HG02852 (cell line): ENCODE results near the gene USP47.

Experiments
- ATAC-seq: cut with Tn5 transposase; IDR thresholded peaks from one replicate; pipeline ENCODE4 v1.9.1; 2021; ENCODE audit warnings: mild to moderate bottlenecking, moderate library complexity; ENCODE audit not compliant: unreplicated experiment

USP47 gene

GRCh38 chr11:11977206-11977938 lies 135.6 kb downstream of the USP47 start:
- ATAC-seq, result no peak

- no peak for ATAC-seq
Measured at GRCh38 chr11:11978098-11978637, 136.4 kb downstream of the USP47 start.

GRCh38 chr11:11978792-11979487 lies 137.2 kb downstream of the USP47 start:
- ATAC-seq, result no peak

DNA sequence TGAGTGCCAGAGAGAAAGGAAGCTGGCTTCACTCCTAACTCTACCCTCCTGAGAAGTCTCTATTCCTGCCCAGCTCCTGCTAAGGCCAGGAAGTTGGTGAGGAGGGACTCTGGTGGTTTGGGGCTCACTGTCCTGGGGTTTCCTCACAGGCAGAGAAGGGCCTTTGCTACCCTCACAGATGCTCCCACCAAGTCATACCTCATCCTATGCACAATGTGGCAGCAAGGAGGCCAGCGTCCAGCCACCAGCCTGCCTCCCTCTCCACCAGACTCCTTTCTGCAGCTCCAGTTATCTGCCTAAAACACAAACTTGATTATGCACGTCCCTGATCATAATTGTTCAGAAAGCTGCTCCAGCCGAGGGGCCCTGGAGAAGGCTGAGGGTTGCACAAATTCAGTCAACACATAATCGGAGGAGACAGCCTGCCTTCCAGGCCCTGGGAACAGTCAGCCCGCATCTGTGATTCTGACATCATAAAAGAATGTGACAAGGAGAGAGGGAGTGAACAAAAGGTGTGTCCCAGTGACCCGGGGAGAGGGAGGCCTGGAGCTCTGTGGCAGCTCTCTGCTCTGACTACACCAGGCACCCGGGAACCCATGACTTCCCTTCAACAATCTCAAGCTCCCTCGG lies 137.8 kb downstream of the USP47 start:
- no peak for ATAC-seq

DNA sequence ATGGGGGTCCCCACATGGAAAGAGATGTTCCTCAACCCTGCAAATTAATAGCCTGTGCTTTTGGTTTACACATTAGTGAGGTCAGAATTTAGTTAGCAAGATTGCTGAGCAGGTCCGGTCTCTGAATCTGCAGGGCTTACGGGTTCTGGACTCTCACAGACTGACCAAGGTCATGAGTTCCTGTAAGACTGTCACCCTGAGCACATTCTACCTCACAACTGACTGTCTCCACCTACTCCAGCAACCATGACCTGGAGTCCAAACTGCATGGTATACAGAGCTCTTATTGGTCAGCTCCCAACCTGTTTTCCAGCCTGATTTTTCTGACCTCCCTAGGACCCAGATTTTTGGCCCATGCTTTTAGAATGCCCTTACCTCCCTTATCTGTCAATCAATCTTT lies 138.4 kb downstream of the USP47 start:
- no peak for ATAC-seq

DNA sequence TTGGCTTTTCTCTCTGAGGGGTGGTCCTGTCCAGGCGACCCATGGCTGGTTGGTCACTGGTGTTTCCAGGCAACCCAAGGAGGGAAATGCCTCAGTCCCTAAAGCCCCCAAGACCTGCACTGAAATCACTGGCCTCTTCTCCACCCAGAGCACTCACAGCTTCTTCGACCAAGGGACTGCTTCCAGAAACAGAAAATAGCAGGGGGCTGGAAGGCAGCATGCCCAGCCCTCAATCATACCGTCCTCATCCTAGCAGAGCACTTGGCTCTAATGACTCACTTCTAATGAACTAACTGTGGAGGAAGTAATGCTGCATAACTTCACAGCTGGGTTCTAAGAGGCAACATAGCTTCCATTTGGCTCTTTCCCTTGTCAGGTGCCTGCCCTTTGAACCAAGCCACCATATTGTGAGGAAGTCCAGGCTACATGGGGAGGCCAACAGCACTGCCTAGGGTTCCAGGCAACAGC lies 139.1 kb downstream of the USP47 start:
- no peak for ATAC-seq

DNA sequence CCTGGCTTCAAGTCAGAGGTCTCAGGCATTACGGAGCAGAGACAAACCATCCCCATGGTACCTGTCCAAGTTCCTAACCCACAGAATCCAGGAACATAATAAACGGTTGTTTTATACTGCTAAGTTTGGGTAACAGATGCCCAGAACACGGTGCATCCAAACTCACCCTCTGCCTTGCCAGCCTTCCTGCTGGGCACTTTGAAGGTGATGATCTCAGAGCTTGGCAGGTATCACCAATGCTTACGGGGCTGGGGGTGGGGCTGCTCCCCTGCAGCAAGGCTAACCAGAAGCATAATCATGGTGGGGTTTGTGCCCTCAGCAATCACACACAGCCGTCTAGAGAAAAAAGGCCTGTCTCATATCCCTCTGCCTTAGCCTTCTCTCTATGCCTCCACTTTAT lies 139.6 kb downstream of the USP47 start:
- ATAC-seq, result no peak

GRCh38 chr11:11981840-11982239 lies 140.1 kb downstream of the USP47 start:
- ATAC-seq, result no peak

- ATAC-seq, result no peak
Measured at GRCh38 chr11:11982461-11982860, 140.7 kb downstream of the USP47 start.

- no peak for ATAC-seq
Measured at GRCh38 chr11:11982975-11983374, 141.2 kb downstream of the USP47 start.

DNA sequence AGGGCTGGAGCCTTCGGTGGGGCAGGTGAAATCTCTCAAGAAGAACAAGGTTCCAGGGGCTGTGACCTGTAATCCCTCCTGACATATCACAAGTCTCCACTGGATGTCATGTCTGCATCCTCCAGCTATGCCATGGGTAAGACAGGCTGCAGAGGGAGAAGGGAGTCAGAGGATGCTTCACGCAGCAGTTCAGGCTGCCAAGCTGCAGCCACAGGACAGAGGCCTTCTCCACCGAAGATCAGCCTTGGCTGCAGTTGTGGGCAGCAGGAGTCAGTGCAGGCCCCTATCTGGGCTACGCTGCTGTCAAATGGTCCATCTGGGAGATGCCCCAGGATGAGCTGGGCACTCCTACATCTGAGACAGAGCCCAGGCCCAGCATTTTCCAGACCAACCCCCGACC lies 141.7 kb downstream of the USP47 start:
- ATAC-seq, result no peak

- ATAC-seq, result no peak
Measured at GRCh38 chr11:11984563-11984962, 142.8 kb downstream of the USP47 start.

DNA sequence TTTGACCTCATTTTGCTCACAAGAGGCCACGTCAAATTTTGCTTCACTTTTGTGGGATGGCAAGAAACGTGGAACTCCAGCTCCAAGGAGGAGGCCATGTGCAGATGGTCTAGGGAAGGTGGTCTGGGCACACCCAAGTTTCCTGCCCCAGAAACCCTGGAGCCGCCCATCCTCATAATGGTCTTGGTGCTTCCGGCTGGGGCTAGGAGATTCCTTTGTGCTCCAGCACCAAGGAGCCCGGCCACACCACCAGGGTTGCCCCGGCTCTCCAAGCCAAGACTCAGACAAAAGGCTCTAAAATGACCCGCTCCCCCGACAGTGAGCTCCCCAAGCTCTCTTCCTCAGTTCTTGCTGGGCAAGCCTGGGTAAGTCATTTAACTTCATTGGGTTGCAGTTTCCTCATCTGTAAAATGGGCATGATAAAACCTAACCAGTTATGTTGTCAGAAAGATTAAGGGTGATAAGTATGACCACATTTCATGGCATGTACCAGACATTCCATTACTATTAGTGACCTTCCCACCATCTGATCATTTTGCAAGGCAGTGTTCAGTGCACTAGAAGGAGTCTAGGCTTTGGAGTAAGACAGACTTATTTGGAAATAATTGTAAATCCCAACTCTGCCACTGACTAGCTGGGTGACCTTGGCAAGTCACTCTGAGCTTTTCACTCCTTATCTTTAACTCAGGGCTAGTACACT lies 143.4 kb downstream of the USP47 start:
- no peak for ATAC-seq

DNA sequence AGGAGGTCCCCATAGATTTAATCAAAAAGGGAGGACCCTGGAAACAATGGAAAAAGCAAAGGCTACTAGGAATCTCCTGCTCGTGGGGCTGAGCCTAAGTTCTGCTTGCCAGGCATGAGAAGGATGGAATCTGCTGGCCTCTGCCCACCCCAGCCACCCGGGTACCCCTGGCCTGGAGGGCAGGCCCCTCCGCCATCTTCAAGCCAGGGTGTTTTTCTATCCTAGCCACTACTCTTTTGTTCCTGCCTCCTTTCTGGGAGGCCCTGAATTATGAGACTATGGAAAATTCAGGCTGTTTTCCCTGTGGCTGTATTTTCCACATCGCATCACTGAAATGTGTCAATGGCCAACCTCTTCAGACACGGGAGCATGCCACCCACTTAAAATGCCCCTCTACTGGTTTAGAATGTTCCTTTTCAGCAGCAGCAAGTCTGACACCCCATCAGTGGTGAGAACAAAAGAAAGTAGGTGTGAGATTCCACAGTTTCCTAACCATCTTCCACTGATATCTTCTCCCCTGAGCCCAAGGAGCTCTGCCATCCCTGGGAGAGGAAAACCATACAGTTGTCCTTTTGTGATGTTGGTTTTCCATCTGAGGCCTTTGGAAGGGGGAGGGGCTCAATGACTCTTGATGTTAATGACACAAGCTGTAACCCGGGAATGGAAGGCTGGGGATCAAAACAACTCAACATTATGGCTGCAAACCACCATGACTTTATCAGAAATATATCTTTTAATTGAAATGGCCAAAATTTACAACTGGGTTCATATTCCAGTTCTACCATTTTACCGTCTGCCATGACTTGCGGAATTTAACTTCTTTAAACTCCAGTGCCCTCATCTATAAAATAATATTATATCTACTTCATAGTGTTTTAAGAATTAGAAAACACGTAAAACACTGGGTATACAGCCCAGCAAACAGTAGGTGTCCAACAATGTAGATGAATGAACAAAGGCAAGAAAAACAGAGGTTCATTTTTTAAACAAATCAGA lies 144.5 kb downstream of the USP47 start:
- ATAC-seq, result no peak

GRCh38 chr11:11987503-11988022 lies 145.8 kb downstream of the USP47 start:
- no peak for ATAC-seq

DNA sequence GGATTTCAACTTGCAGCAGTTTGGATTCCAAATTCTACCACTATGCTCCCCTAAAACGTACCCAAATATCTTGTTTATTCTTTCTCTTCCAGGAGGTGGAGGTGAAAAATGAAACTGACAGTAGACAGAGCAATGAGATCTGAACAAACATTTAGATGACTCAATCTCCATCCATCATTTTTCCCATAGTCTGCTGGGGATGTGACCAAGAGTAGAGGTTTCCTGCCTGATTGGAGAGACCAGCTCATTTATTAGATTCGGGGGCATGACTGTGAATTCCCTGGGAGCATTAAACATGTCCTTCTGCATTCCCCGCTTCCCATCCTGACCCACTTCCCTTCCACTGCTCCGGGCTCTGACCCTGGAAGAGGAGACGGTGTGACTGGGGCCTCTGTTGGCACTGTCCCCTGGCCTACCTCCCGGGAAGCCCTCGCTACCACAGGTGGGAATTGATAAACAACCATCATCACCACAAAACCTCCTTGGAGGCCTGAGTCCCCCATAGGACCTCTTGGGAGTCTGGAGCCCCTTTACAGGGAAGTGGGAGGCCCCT lies 146.4 kb downstream of the USP47 start:
- ATAC-seq, result no peak

GRCh38 chr11:11988681-11989261 lies 147.0 kb downstream of the USP47 start:
- no peak for ATAC-seq

DNA sequence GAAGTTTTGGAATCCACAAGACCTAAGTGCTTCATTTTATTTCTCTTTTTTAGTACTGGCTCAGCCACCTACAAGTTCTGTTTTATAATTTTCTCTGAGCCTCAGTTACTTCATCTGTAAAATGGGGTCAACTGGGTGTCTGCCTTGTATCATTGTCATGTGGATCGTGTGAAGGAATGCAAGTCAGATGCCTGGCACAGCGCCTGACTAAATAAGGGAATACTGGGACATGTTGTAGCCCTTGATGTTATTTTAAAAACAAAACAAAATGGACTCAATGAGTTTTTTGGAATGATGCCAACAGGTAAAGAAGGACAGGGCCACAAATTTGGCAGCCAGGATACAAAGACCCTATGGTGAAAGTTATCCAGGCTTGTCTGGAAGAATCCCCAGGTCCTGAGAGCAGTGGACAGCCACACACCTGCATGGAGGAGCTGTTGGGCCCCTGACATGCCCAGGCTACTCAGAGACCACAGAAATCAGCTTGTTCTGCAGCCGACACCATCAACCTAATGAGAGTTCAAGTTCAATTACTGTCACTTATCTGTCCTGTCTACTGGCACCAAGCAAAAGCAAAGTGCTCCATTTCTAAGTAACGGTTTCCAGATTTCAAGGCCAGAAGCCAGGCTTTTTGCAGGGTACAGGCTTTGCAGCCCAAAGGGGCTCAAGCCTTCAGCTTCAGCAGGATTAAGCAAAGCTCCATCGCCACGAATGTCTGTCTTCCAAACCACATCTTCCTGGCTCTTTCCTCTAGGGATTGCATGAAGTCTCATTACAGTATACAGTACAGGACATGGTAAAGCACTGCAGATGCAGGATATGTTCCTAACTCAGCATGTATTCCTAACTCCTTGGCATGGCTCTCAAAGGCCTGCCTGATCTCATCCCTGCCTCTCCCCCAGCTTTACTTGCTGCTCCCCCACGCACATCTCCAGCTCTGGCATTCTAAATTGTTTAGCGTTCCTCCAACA lies 148.3 kb downstream of the USP47 start:
- no peak for ATAC-seq
